Tibial nerve (tissue), 4 donors: ENCODE measurements around the gene RAB33B. TPM values are rescaled to one million over a fixed set of nuclear protein-coding genes. Genes with fewer than 3 reads are reported as not detected.

Experiments
- DNase-seq, 2 donors: peaks; one replicate each; pipeline ENCODE4 v3.0.0-alpha.2; 2019; ENCODE audit warnings: low spot score in 2 of 2
- H3K27ac ChIP-seq, 4 donors: fragments of 200-600 bp; sonication (generic) in 3 of 4; one replicate each; pipeline ENCODE4 v1.5.1; 2017 to 2019; ENCODE audit warnings: mild to moderate bottlenecking in 1 of 4
- H3K27me3 ChIP-seq, 2 donors: fragments of 200-600 bp; sonication (generic) in 1 of 2; one replicate each; pipeline versions ENCODE4 v1.5.1 to v1.6.0; 2017 to 2019
- H3K36me3 ChIP-seq, 3 donors: fragments of 200-600 bp; sonication (generic); one replicate each; pipeline ENCODE4 v1.5.1; 2018 to 2019
- H3K4me1 ChIP-seq, 4 donors: fragments of 200-600 bp; sonication (generic) in 3 of 4; one replicate each; pipeline ENCODE4 v1.5.1; 2017 to 2019
- H3K4me3 ChIP-seq, 4 donors: fragments of 200-600 bp; sonication (generic) in 3 of 4; one replicate each; pipeline ENCODE4 v1.5.1; 2017 to 2019; ENCODE audit warnings: mild to moderate bottlenecking in 1 of 4, moderate library complexity in 1 of 4
- H3K9me3 ChIP-seq, 4 donors: fragments of 200-600 bp; sonication (generic) in 3 of 4; one replicate each; pipeline ENCODE4 v1.5.1; 2017 to 2019
- EP300 ChIP-seq, 2 donors: sonication (generic); formaldehyde crosslinking; IDR thresholded peaks; one replicate each; pipeline ENCODE4 v1.6.1; 2017; ENCODE audit warnings: antibody characterized with exemption in 2 of 2, mild to moderate bottlenecking in 1 of 2
- POLR2A ChIP-seq, 2 donors: fragments of 450-650 bp; IDR thresholded peaks; one replicate each; pipeline ENCODE4 v1.6.1; 2017; ENCODE audit warnings: antibody characterized with exemption in 2 of 2, mild to moderate bottlenecking in 2 of 2, moderate library complexity in 2 of 2
- WGBS, 2 donors: methylation state at CpG; one replicate each; pipeline ENCODE4 v1.1.5; 2018; 5-methylcytosine and 5-hydroxymethylcytosine counted together
- total RNA-seq, 4 donors: library from RNA; depleted of rRNA; stranded (reverse); fragments of >200 nt; gene quantifications; one replicate each; pipeline ENCODE4 v1.1.0, GENCODE V29; 2016
- TF ChIP-seq, protein P1 (sequence below), 5 experiments: fragments of 200-600 bp in 3 of 5; fragments of 450-650 bp in 2 of 5; sonication (generic) in 3 of 5; IDR thresholded peaks; one replicate each; pipeline ENCODE4 v1.5.1; 2016 to 2019; ENCODE audit warnings: antibody characterized with exemption in 5 of 5, mild to moderate bottlenecking in 3 of 5, moderate library complexity in 2 of 5

RAB33B gene
- total RNA-seq, 4 donors from 2014 or later = 13.2 to 18.6 (median 15.0) TPM

DNA sequence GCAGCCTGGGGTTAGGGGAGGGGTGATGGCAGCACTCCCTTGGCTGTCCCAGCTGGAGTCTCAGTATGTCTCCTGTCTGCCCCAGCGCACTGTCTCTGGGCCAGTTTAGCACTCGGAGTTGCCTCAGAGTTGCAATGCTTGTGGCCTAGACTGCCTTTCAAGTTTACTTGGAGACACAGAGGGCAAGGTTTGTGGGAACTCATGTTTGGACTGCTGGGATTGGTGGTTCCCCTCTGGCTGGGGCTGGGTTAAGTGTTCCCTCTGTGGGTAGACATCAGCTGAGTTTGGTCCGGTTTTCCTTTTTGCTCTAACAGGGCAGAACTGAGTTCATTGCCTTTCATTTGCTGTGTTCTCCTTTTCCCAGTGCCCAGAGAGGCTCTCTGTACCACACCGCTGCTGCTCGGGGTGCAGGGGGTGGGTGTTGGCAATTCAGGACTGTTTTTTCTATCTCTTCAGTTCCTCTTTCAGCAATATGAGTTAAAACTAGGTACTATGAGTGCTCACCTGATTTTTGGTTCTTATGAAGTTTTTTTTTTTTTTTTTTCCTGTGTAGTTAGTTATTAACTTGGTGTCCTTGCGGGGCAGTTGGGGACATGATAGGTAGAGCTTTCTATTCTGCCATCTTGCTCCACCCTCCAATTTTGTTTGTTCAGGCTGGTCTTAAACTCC, 17.2 kb downstream of the RAB33B start:
- no peak overlapping the region for H3K4me3 ChIP-seq
- WGBS, 2 donors = 95 to 96% methylated on average over 6 of the region's 6 CpGs
- H3K27me3 ChIP-seq = no peaks in the 10 kb centered on the region
- TF ChIP-seq EP300 (IDR thresholded peaks at IDR 0.05) (no peak), POLR2A (IDR thresholded peaks at IDR 0.05) (no peak)
- TF ChIP-seq, protein P1, sequence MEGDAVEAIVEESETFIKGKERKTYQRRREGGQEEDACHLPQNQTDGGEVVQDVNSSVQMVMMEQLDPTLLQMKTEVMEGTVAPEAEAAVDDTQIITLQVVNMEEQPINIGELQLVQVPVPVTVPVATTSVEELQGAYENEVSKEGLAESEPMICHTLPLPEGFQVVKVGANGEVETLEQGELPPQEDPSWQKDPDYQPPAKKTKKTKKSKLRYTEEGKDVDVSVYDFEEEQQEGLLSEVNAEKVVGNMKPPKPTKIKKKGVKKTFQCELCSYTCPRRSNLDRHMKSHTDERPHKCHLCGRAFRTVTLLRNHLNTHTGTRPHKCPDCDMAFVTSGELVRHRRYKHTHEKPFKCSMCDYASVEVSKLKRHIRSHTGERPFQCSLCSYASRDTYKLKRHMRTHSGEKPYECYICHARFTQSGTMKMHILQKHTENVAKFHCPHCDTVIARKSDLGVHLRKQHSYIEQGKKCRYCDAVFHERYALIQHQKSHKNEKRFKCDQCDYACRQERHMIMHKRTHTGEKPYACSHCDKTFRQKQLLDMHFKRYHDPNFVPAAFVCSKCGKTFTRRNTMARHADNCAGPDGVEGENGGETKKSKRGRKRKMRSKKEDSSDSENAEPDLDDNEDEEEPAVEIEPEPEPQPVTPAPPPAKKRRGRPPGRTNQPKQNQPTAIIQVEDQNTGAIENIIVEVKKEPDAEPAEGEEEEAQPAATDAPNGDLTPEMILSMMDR (IDR thresholded peaks at IDR 0.05) = no peak
- no peaks in the 10 kb centered on the region for H3K4me1 ChIP-seq
- H3K9me3 ChIP-seq = peaks cover 0 to 29% (median 6%) of the 10 kb centered on the region in 4 donors
- H3K27ac ChIP-seq = no peak overlapping the region
- DNase-seq = no peak
- H3K36me3 ChIP-seq = peaks cover 0 to 50% (median 3%) of the 10 kb centered on the region in 3 donors

DNA sequence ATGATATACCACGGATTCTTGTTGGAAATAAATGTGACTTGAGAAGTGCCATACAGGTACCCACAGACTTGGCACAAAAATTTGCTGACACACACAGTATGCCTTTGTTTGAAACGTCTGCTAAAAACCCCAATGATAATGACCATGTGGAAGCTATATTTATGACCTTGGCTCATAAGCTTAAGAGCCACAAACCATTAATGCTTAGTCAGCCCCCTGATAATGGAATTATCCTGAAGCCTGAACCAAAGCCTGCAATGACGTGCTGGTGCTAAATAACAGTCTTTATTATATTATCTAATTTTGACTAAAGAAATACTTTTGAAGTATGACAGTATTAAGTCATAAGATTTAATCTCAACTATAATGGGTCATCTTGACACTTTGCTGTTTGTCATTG, 18.9 kb downstream of the RAB33B start:
- Histone ChIP-seq H3K27ac (no peak overlapping the region), H3K4me1 (no peaks in the 10 kb centered on the region), H3K27me3 (no peaks in the 10 kb centered on the region), H3K4me3 (no peak overlapping the region), H3K9me3 (peaks cover 0 to 26% (median 6%) of the 10 kb centered on the region in 4 donors), H3K36me3 (peaks cover 0 to 46% (median 3%) of the 10 kb centered on the region in 3 donors)
- TF ChIP-seq POLR2A (IDR thresholded peaks at IDR 0.05) = no peak
- TF ChIP-seq, protein P1 (IDR thresholded peaks at IDR 0.05) = no peak
- TF ChIP-seq EP300 (IDR thresholded peaks at IDR 0.05) = no peak
- 73 to 78% methylated on average over 3 of the region's 3 CpGs for WGBS, 2 donors
- no peak for DNase-seq

DNA sequence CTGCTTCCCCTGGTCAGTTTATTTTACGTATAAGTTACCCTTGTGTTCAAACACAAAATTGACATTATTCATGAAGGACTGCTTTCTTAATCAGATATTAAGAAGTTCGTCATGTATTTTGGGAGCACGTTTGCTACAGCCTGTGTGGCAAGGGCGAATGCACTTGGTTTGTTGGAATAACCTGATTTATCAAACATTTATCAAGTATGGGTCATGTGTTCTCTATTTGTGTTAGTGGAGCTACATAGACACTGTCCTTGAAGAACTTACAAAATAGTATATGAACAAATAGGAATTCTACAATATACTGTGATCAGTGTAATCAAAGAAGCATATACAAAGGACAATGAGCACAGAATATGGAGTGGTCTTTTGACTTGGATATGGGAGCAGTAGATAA, 22.4 kb downstream of the RAB33B start:
- H3K4me1 ChIP-seq = no peaks in the 10 kb centered on the region
- H3K4me3 ChIP-seq = no peak overlapping the region
- no peak for DNase-seq
- peaks cover 0 to 8% (median 0%) of the 10 kb centered on the region in 4 donors for H3K9me3 ChIP-seq
- no peak for TF ChIP-seq EP300 (IDR thresholded peaks at IDR 0.05)
- no peak for TF ChIP-seq POLR2A (IDR thresholded peaks at IDR 0.05)
- TF ChIP-seq, protein P1 (IDR thresholded peaks at IDR 0.05) = no peak
- H3K27me3 ChIP-seq = no peaks in the 10 kb centered on the region
- H3K27ac ChIP-seq = no peak overlapping the region
- peaks cover 0 to 29% (median 3%) of the 10 kb centered on the region in 3 donors for H3K36me3 ChIP-seq
- WGBS, 2 donors = 94 to 95% methylated on average over 4 of the region's 4 CpGs

DNA sequence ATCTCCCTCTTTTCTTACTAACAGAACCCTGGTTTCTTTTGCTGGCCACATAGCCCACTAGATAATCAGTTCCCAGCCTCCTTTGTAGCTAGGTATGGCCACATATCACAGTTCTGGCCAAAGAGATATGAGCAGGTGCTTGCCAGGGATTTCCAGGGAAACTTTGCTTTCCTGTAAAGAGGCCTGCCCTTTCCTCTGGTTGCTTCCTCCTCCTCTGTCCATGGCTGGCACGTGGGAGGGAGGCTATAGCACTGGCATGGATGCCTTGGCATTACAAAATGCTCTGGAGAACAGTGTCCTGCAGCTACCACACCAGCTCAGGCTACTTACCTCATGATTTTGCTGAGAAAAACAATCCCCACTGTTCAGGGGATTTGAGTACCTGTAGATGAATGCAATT, 27.5 kb downstream of the RAB33B start:
- H3K4me3 ChIP-seq = no peak overlapping the region
- H3K27ac ChIP-seq = no peak overlapping the region
- no peaks in the 10 kb centered on the region for H3K27me3 ChIP-seq
- DNase-seq = no peak
- H3K36me3 ChIP-seq = no peaks in the 10 kb centered on the region
- no peaks in the 10 kb centered on the region for H3K4me1 ChIP-seq
- no peaks in the 10 kb centered on the region for H3K9me3 ChIP-seq
- WGBS, 2 donors = 57 to 67% methylated on average over 1 of the region's 1 CpG
- TF ChIP-seq POLR2A (IDR thresholded peaks at IDR 0.05) = no peak
- no peak for TF ChIP-seq EP300 (IDR thresholded peaks at IDR 0.05)
- TF ChIP-seq, protein P1 (IDR thresholded peaks at IDR 0.05) = no peak

DNA sequence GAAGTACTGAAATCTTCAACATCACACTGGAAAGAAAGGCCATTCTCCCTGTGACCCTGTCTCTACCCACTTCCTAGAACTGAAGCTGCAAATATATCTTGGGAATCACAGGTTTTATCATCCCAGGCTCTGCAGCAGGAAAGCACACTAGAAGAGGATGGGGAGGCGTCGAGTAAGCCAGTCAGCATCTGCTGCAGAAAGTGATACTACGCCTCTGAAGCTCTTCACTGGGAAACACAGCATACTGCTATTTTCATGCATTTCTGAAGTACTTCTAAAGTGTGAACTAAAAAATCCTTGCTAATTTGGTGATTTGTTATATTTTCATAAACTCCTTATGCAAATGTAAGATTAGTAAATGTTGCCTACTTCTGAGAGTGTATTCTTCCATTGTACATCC, 29.1 kb downstream of the RAB33B start:
- WGBS, 2 donors = 96 to 97% methylated on average over 3 of the region's 3 CpGs
- TF ChIP-seq POLR2A (IDR thresholded peaks at IDR 0.05) (no peak), EP300 (IDR thresholded peaks at IDR 0.05) (no peak)
- TF ChIP-seq, protein P1 (IDR thresholded peaks at IDR 0.05) = no peak
- DNase-seq = no peak
- H3K27me3 ChIP-seq = no peaks in the 10 kb centered on the region
- H3K4me1 ChIP-seq = no peaks in the 10 kb centered on the region
- no peak overlapping the region for H3K27ac ChIP-seq
- H3K36me3 ChIP-seq = no peaks in the 10 kb centered on the region
- no peak overlapping the region for H3K4me3 ChIP-seq
- no peaks in the 10 kb centered on the region for H3K9me3 ChIP-seq
